Measurements from ENCODE around the gene PEDS1. TPM values are rescaled to one million over a fixed set of nuclear protein-coding genes. Genes with fewer than 3 reads are reported as not detected.

PEDS1 gene
- total and polyA plus RNA-seq, 12 donors, result 18.7 to 39.1 (median 29.8) TPM

- Histone ChIP-seq H3K9me3 (replicated peaks in 1 of 3) (no peaks in the 10 kb centered on the region), H3K27ac (peak overlapping the region; percentile 69 to 100 (median 99)), H3K4me3 (peak overlapping the region; percentile 56 to 99 (median 82)), H3K4me1 (replicated peaks in 1 of 2) (peaks cover 20 to 30% of the 10 kb centered on the region in 2 donors), H3K27me3 (no peaks in the 10 kb centered on the region), H3K36me3 (replicated peaks in 1 of 2) (peaks cover 0 to 25% of the 10 kb centered on the region in 2 donors)
- WGBS, 4 donors, result 1% methylated on average over 59 to 67 of the region's 69 CpGs; no CpG with 5 or more reads in 2 of the 4 donors
- peak in 6 of 7 donors; percentile 63 to 78 (median 70) for DNase-seq
- TF ChIP-seq POLR2A (IDR thresholded peaks at IDR 0.05) (peak in 1 of 2 donors; percentile 2), CTCF (IDR thresholded peaks at IDR 0.05) (peak in 1 of 6 experiments; percentile 7)
- intact Hi-C loops (cut with DNase I), result loop anchor here in 1 of 2 donors (5.0 to 10.0 kb wide), 2 partner anchors 84 to 111 kb away; no protein-coding TSS in a partner anchor
These were observed 37.6 kb upstream of the PEDS1 start for GRCh38 chr20:50191065-50191543.

GRCh38 chr20:50190251-50191064 lies 36.9 kb upstream of the PEDS1 start, which contains the start of gene CEBPB:
Gene CEBPB (plus strand): TSS chr20:50190830. CDS start chr20:50191034, 204 bp downstream.
- Histone ChIP-seq H3K9me3 (replicated peaks in 1 of 3) (no peaks in the 10 kb centered on the region), H3K4me3 (peak within 1 kb of the TSS; percentile 56 to 99 (median 82)), H3K36me3 (replicated peaks in 1 of 2) (peaks cover 0 to 25% of the 10 kb centered on the region in 2 donors), H3K4me1 (replicated peaks in 1 of 2) (peaks cover 20 to 31% of the 10 kb centered on the region in 2 donors), H3K27ac (peak within 1 kb of the TSS; percentile 69 to 100 (median 99)), H3K27me3 (no peaks in the 10 kb centered on the region)
- DNase-seq, result peak; percentile 94 to 96 (median 95)
- 0 to 7% (median 1%) methylated on average over 3 to 89 of the region's 89 CpGs for WGBS, 4 donors
- intact Hi-C loops (cut with DNase I), result loop anchor here in 1 of 2 donors (5.0 to 10.0 kb wide), 2 partner anchors 84 to 112 kb away; no protein-coding TSS in a partner anchor
- TF ChIP-seq POLR2A (IDR thresholded peaks at IDR 0.05) (peak; percentile 100), CTCF (IDR thresholded peaks at IDR 0.05) (peak; percentile 67 to 90 (median 79))

GRCh38 chr20:50189681-50190250 lies 36.2 kb upstream of the PEDS1 start:
- Histone ChIP-seq H3K4me1 (replicated peaks in 1 of 2) (peaks cover 20 to 25% of the 10 kb centered on the region in 2 donors), H3K27me3 (no peaks in the 10 kb centered on the region), H3K9me3 (replicated peaks in 1 of 3) (no peaks in the 10 kb centered on the region), H3K36me3 (replicated peaks in 1 of 2) (peaks cover 0 to 24% of the 10 kb centered on the region in 2 donors), H3K27ac (peak overlapping the region; percentile 69 to 100 (median 99)), H3K4me3 (peak overlapping the region in 2 of 4 donors; percentile 69 to 99)
- TF ChIP-seq CTCF (IDR thresholded peaks at IDR 0.05), result no peak
- TF ChIP-seq POLR2A (IDR thresholded peaks at IDR 0.05), result peak in 1 of 2 donors; percentile 36
- peak; percentile 82 to 89 (median 85) for DNase-seq
- WGBS, 4 donors, result 13 to 33% (median 21%) methylated on average over 11 to 29 of the region's 29 CpGs
- intact Hi-C loops (cut with DNase I), result loop anchor here (2.0 to 10.0 kb wide), 7 partner anchors 85 to 565 kb away; no protein-coding TSS in a partner anchor
